ENCODE results near the gene PTPRK. TPM values are rescaled to one million over a fixed set of nuclear protein-coding genes. Genes with fewer than 3 reads are reported as not detected.

PTPRK gene
- total and polyA plus RNA-seq, 2 of the 13 experiments (the other 11 are each of a cell fraction or from before 2014, with no cell fraction given) = 43.6 to 98.3 TPM

DNA sequence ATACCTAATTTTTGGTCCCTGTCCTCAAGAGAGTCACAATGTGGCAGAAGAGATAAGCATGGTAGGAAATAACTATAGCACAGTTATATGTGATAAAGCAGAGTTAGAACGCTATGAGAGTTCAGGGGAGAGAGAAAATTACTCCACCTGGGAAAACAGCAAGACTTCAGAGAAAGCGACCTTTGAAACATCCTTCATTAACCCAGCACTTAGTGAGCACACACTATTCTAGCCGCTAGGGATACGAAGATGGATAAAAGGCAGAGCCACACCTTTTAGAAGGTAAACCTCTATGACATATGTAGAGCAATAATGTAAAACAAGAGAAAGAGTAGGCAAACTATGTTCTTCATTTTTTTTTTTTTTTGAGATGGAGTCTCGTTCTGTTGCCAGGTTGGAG is 264.3 kb downstream of the PTPRK start:
- Histone ChIP-seq H2AFZ (ENCODE audit: low read length) (no peak overlapping the region), H3K9me3 (ENCODE audit: low read length) (no peaks in the 10 kb centered on the region), H3K4me2 (ENCODE audit: low read depth, low read length) (no peak overlapping the region), H3K27ac (ENCODE audit: extremely low read length, insufficient read depth, low read length) (no peak overlapping the region), H3K4me1 (ENCODE audit: insufficient read depth, low read length) (no peaks in the 10 kb centered on the region), H3K4me3 (replicated peaks in 1 of 3; ENCODE audit: insufficient read depth in 1 of 3, low read depth in 2 of 3, low read length in 3 of 3) (no peak overlapping the region), H4K20me1 (ENCODE audit: insufficient read depth, low read length) (no peaks in the 10 kb centered on the region), H3K9ac (ENCODE audit: insufficient read depth, low read depth, low read length) (no peak overlapping the region), H3K79me2 (ENCODE audit: insufficient read depth, low read length) (peaks cover 3% of the 10 kb centered on the region), H3K27me3 (ENCODE audit: control insufficient read depth in 1 of 2, insufficient read depth in 2 of 2, low read length in 2 of 2) (no peaks in the 10 kb centered on the region), H3K36me3 (replicated peaks in 1 of 2; ENCODE audit: control insufficient read depth in 1 of 2, insufficient read depth in 2 of 2, low read length in 2 of 2) (no peaks in the 10 kb centered on the region)
- no peak for FAIRE-seq
- ChIA-PET POLR2A (no interaction called here), CTCF (ENCODE audit: low intra/inter-chr PET ratio, low total read pairs) (no interaction called here)
- no peak for ATAC-seq
- in situ Hi-C loops (cut with HindIII; ENCODE audit: extremely low pct_ligation_motif_present, low pct_unique_long_range_greater_than_20kb) (no loop called here), intact Hi-C loops (cut with micrococcal nuclease; ENCODE audit: unreplicated experiment) (no loop called here)
- DNase-seq (ENCODE audit: low spot score) = no peak
- BruUV-seq (replicated peaks) = no TSS peak
- no peak for TF ChIP-seq ASH2L (IDR thresholded peaks at IDR 0.05; ENCODE audit: insufficient read length, low read depth, low read length)
- TF ChIP-seq RBFOX2 (IDR thresholded peaks at IDR 0.05; ENCODE audit: low read depth, low read length) = no peak
- TF ChIP-seq, protein P1, sequence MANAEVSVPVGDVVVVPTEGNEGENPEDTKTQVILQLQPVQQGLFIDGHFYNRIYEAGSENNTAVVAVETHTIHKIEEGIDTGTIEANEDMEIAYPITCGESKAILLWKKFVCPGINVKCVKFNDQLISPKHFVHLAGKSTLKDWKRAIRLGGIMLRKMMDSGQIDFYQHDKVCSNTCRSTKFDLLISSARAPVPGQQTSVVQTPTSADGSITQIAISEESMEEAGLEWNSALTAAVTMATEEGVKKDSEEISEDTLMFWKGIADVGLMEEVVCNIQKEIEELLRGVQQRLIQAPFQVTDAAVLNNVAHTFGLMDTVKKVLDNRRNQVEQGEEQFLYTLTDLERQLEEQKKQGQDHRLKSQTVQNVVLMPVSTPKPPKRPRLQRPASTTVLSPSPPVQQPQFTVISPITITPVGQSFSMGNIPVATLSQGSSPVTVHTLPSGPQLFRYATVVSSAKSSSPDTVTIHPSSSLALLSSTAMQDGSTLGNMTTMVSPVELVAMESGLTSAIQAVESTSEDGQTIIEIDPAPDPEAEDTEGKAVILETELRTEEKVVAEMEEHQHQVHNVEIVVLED (CRISPR knock-in tag; IDR thresholded peaks at IDR 0.05; ENCODE audit: borderline replicate concordance) = no peak
- no peak for TF ChIP-seq ZNF558 (CRISPR knock-in tag; IDR thresholded peaks at IDR 0.05; ENCODE audit: borderline replicate concordance)
- no peak for TF ChIP-seq ARNT (IDR thresholded peaks at IDR 0.05)
- TF ChIP-seq, protein P2, sequence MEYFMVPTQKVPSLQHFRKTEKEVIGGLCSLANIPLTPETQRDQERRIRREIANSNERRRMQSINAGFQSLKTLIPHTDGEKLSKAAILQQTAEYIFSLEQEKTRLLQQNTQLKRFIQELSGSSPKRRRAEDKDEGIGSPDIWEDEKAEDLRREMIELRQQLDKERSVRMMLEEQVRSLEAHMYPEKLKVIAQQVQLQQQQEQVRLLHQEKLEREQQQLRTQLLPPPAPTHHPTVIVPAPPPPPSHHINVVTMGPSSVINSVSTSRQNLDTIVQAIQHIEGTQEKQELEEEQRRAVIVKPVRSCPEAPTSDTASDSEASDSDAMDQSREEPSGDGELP (IDR thresholded peaks at IDR 0.05; ENCODE audit: borderline replicate concordance, low read depth) = no peak
- no peak for TF ChIP-seq MIXL1 (CRISPR knock-in tag; IDR thresholded peaks at IDR 0.05)
- TF ChIP-seq ZNF256 (CRISPR knock-in tag; conservative IDR thresholded peaks at IDR 0.05) = no peak
- TF ChIP-seq, protein P3, sequence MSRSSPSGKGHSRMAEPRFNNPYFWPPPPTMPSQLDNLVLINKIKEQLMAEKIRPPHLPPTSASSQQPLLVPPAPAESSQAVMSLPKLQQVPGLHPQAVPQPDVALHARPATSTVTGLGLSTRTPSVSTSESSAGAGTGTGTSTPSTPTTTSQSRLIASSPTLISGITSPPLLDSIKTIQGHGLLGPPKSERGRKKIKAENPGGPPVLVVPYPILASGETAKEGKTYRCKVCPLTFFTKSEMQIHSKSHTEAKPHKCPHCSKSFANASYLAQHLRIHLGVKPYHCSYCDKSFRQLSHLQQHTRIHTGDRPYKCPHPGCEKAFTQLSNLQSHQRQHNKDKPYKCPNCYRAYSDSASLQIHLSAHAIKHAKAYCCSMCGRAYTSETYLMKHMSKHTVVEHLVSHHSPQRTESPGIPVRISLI (CRISPR knock-in tag; IDR thresholded peaks at IDR 0.05; ENCODE audit: borderline replicate concordance) = no peak
- no peak for TF ChIP-seq ZFYVE20 (CRISPR knock-in tag; IDR thresholded peaks at IDR 0.05; ENCODE audit: borderline replicate concordance, low read depth)
- no peak for TF ChIP-seq THAP11 (CRISPR knock-in tag; IDR thresholded peaks at IDR 0.05)
- TF ChIP-seq ZNF839 (CRISPR knock-in tag; IDR thresholded peaks at IDR 0.05; ENCODE audit: borderline replicate concordance) = no peak
- TF ChIP-seq ZNF777 (CRISPR knock-in tag; IDR thresholded peaks at IDR 0.05) = no peak
- TF ChIP-seq ZNF775 (CRISPR knock-in tag; IDR thresholded peaks at IDR 0.05; ENCODE audit: borderline replicate concordance) = no peak
- 96% methylated on average over 5 of the region's 5 CpGs for WGBS (ENCODE audit: low lambda C conversion rate)

Data from HepG2 (cell line).